ENCODE measurements around the gene VPS35.

GRCh38 chr16:46627746-46628145, 61.2 kb downstream of the VPS35 start:
- TF ChIP-seq POLR2A (IDR thresholded peaks at IDR 0.05; ENCODE audit: low read length) (no peak), GATA1 (IDR thresholded peaks at IDR 0.05; ENCODE audit: low read depth, low read length) (no peak)
